OCI-LY7 (cell line): ENCODE measurements around the gene INSIG2. TPM values are rescaled to one million over a fixed set of nuclear protein-coding genes. Genes with fewer than 3 reads are reported as not detected.

Experiments
- BruUV-seq: library from RNA; stranded (reverse); fragments of 400-500 nt; replicated peaks from 2 replicates; lab custom pipeline; 2021; lab: Mats Ljungman, UMichigan
- CTCF ChIA-PET: fragments of 300-600 bp; sonication (Branson Sonifier 250); formaldehyde crosslinking; loops from one replicate; lab custom pipeline; 2022; ENCODE audit warnings: antibody characterized with exemption; ENCODE audit not compliant: unreplicated experiment; lab: Charles Lee
- POLR2A ChIA-PET: fragments of 300-600 bp; sonication (Branson Sonifier 250); formaldehyde crosslinking; loops from one replicate; lab custom pipeline; 2022; ENCODE audit warnings: antibody characterized with exemption; lab: Charles Lee
- DNase-seq: peaks from one replicate; pipeline ENCODE4 v3.0.0-alpha.2; 2015; ENCODE audit warnings: low spot score
- H2AFZ ChIP-seq: fragments of 200-600 bp; sonication (generic), shearing (Covaris generic); 2 replicates; pipeline ENCODE4 v1.6.1; 2014; ENCODE audit warnings: mild to moderate bottlenecking, antibody characterized with exemption, low read length, moderate library complexity
- H3K27ac ChIP-seq: fragments of 200-600 bp; sonication (generic); 2 replicates; pipeline ENCODE4 v1.5.1; 2014; ENCODE audit warnings: mixed run types, low read depth, mild to moderate bottlenecking, moderate library complexity, low read length, inconsistent platforms; ENCODE audit not compliant: poor library complexity, severe bottlenecking
- H3K36me3 ChIP-seq: fragments of 200-600 bp; sonication (generic); 2 replicates; pipeline ENCODE4 v1.6.1; 2014; ENCODE audit warnings: mild to moderate bottlenecking, antibody characterized with exemption, low read length, moderate library complexity, mixed read lengths; ENCODE audit not compliant: insufficient read depth
- H3K4me1 ChIP-seq: fragments of 200-600 bp; sonication (generic); 2 replicates; pipeline ENCODE4 v1.5.1; 2014; ENCODE audit warnings: mild to moderate bottlenecking, low read length; ENCODE audit not compliant: insufficient read depth, poor library complexity, severe bottlenecking
- H3K4me2 ChIP-seq: fragments of 200-600 bp; sonication (generic); 2 replicates; pipeline ENCODE4 v1.6.1; 2014; ENCODE audit warnings: mild to moderate bottlenecking, low read length
- H3K4me3 ChIP-seq: fragments of 200-600 bp; sonication (generic); 2 replicates; pipeline ENCODE4 v1.5.1; 2014; ENCODE audit warnings: mild to moderate bottlenecking, low read depth, low read length; ENCODE audit not compliant: poor library complexity, severe bottlenecking
- H3K79me2 ChIP-seq: fragments of 200-600 bp; sonication (generic); 2 replicates; pipeline ENCODE4 v1.6.1; 2016; ENCODE audit warnings: low read depth, mild to moderate bottlenecking, low read length, moderate library complexity, mixed read lengths; ENCODE audit not compliant: insufficient read depth
- H3K9me2 ChIP-seq: fragments of 200-600 bp; sonication (generic); 2 replicates; pipeline ENCODE4 v1.6.1; 2016; ENCODE audit warnings: mild to moderate bottlenecking, low read length, mixed read lengths; ENCODE audit not compliant: insufficient read depth
- H3K9me3 ChIP-seq: fragments of 200-600 bp; sonication (generic); 2 replicates; pipeline ENCODE4 v1.6.1; 2014; ENCODE audit warnings: mild to moderate bottlenecking, mixed run types, low read length, mixed read lengths
- H4K20me1 ChIP-seq: fragments of 200-600 bp; sonication (generic); 2 replicates; pipeline ENCODE4 v1.6.1; 2014; ENCODE audit warnings: mild to moderate bottlenecking, antibody characterized with exemption, low read length, moderate library complexity, mixed read lengths; ENCODE audit not compliant: insufficient read depth
- EZH2phosphoT487 ChIP-seq: fragments of 200-600 bp; sonication (generic); IDR thresholded peaks from 2 replicates; pipeline ENCODE4 v1.6.1; 2018; ENCODE audit warnings: low read depth, borderline replicate concordance, mild to moderate bottlenecking, mixed run types, antibody characterized with exemption, low read length, moderate library complexity, mixed read lengths
- intact Hi-C: fragments of 100-400 bp; cut with micrococcal nuclease; formaldehyde crosslinking; loops from one replicate; pipeline ENCODE4 v1.10.0; 2022; ENCODE audit not compliant: unreplicated experiment
- total RNA-seq, 2 experiments: library from RNA; depleted of rRNA in 1 of 2; stranded (reverse); fragments of >200 nt in 1 of 2; shearing (Covaris generic) in 1 of 2; gene quantifications; 2 replicates each; pipeline ENCODE4 v1.2.3, GENCODE V29; 2014 to 2022
- TF ChIP-seq, protein P1 (sequence below): fragments of 200-600 bp; sonication (generic); conservative IDR thresholded peaks from 2 replicates; pipeline ENCODE4 v1.5.1; 2014; ENCODE audit warnings: mild to moderate bottlenecking, antibody characterized with exemption, low read length, moderate library complexity, mixed read lengths

Gene INSIG2
- total RNA-seq, 2 experiments from 2014 or later = 5.9 to 21.2 TPM

DNA sequence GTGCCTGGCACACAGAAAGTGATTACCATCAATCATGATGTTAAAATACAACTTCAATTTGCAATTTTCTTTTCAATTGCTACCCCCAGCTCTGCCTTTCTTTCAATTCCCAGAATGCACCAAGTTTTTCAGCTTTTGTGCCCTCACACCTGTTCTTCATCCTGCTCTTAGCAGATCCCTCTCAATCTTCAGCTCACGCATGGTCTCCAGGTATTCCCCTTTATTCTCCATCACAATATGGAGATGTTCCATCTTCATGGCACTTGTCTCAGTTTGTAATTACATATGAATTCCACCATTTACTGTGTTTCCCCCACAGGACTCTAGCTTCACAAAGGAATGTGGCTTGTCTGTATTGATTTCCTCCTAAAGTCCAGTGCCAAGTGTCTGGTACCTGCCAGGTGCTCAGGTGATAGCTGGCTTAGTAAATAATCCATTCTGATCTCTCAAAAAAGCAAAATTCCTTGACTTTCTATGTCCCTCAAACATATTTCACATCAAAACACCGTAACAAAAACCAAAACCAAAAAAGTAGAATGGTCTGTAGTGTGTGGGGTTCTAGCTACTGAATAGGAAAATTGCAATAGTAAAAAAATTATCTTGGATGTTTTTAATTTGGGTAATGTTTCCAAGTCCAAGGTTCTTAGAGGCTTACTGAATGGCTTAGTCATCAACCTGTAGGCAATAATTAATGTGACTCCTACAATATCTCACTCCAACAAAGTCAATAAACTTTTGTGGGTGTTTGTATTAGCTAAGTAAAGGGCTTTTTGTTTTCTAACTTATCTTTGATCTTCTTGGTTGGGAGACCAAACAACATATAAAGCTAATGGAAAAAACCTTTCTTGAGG, 2.9 kb upstream of the INSIG2 start:
- no TSS peak for BruUV-seq
- H3K27ac ChIP-seq = no peak overlapping the region
- no peaks in the 10 kb centered on the region for H3K9me3 ChIP-seq
- H3K36me3 ChIP-seq = no peaks in the 10 kb centered on the region
- H3K9me2 ChIP-seq = no peaks in the 10 kb centered on the region
- intact Hi-C loops = no loop called here
- ChIA-PET POLR2A (interaction anchor here (0.8 to 2.1 kb wide), 4 partner anchors 9 to 49 kb away, joined by 3 to 5 read pairs (median 3); no protein-coding TSS in a partner anchor), CTCF (no interaction called here)
- no peak overlapping the region for H2AFZ ChIP-seq
- H4K20me1 ChIP-seq = peaks cover 8% of the 10 kb centered on the region; the same call in 1 of the 2 replicates
- DNase-seq = no peak
- H3K4me1 ChIP-seq = peaks cover 16% of the 10 kb centered on the region
- no peak overlapping the region for H3K4me3 ChIP-seq
- H3K79me2 ChIP-seq = peaks cover 20% of the 10 kb centered on the region; the same call in 1 of the 2 replicates
- no peak overlapping the region for H3K4me2 ChIP-seq
- TF ChIP-seq, protein P1, sequence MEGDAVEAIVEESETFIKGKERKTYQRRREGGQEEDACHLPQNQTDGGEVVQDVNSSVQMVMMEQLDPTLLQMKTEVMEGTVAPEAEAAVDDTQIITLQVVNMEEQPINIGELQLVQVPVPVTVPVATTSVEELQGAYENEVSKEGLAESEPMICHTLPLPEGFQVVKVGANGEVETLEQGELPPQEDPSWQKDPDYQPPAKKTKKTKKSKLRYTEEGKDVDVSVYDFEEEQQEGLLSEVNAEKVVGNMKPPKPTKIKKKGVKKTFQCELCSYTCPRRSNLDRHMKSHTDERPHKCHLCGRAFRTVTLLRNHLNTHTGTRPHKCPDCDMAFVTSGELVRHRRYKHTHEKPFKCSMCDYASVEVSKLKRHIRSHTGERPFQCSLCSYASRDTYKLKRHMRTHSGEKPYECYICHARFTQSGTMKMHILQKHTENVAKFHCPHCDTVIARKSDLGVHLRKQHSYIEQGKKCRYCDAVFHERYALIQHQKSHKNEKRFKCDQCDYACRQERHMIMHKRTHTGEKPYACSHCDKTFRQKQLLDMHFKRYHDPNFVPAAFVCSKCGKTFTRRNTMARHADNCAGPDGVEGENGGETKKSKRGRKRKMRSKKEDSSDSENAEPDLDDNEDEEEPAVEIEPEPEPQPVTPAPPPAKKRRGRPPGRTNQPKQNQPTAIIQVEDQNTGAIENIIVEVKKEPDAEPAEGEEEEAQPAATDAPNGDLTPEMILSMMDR = no peak
- TF ChIP-seq EZH2phosphoT487 = no peak

DNA sequence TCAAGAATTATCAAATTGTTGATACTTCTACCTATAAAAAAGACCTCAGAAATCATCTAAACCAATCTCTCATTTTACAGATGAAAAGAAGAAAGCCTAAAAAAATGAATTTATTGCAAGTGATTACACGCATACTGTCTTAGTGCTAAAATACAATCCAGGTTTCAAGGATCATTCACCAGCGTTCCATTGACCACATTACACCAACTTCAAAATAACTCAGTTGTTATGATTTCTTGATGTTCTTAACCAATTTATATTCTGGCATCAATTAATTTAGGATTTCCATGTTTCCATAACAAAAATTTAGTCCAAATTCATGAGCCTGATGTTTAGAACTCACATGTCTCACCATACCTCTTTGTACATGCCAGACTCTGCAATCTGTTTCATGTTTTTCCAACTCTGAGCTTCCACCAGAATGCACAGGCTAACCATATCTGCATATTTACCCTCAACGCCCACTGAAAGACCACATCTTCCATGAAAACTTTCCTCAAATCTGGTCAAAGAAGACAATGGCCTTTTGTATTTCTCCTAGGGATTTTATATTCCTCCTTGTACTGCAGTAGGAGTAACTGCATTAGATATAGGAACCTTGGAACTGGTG, 2.1 kb upstream of the INSIG2 start:
- Histone ChIP-seq H3K4me1 (peaks cover 16% of the 10 kb centered on the region), H3K4me3 (no peak overlapping the region), H4K20me1 (peaks cover 11% of the 10 kb centered on the region; the same call in 1 of the 2 replicates), H3K9me2 (no peaks in the 10 kb centered on the region), H3K27ac (no peak overlapping the region), H2AFZ (no peak overlapping the region), H3K79me2 (peaks cover 27% of the 10 kb centered on the region), H3K9me3 (no peaks in the 10 kb centered on the region), H3K4me2 (no peak overlapping the region), H3K36me3 (no peaks in the 10 kb centered on the region)
- no peak for DNase-seq
- CTCF ChIA-PET = no interaction called here
- POLR2A ChIA-PET = interaction anchor here (0.8 to 1.5 kb wide), 5 partner anchors 8 to 49 kb away, joined by 3 to 4 read pairs (median 3); no protein-coding TSS in a partner anchor
- intact Hi-C loops = no loop called here
- no peak for TF ChIP-seq EZH2phosphoT487
- TF ChIP-seq, protein P1 = no peak
- BruUV-seq = no TSS peak
